ENCODE measurements around the gene ARHGAP44.
"Not testable (repeated sequence)": the region's sequence is repeated elsewhere in the genome, so short reads cannot be mapped to it uniquely, and the experiment has no call there.

The ARHGAP44 gene

DNA sequence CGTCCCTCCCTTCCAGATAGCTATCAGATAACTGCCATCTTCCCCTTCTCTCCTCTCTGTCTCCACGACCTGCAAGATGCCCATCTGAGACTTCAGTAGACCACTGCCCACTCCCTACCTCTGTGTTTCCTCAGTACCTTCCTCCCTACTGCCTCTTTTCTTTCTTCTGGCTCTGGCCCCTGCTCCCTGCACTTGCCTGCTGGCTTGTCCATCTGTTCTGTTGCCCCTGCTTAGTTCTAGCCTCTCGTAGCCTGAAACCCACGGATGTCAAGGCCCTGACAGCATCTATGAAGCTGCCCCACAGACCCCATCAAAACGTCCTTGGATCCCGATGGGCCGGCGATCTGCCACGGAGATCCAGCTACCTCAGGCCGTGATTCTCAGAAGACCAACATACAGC is 175.5 kb downstream of the ARHGAP44 start:
- DNase-seq: no peak

DNA sequence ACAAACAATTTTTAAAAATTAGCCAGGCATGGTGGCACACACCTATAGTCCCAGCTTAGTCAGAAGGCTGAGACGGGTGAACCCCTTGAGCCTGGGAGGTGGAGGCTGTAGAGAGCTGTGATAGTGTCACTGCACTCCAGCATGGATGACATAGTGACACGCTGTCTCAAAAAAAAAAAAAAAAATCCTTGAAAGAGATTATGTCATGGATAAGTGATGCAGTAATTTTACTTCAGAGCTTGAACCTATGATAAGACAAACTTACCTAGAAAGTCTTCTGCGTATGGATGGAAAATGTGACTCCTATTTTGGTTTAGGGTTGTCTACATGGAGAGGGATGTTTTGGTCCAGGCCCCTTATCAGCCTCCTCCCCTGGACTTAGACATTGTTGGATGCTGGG is 176.7 kb downstream of the ARHGAP44 start:
- no peak for DNase-seq

DNA sequence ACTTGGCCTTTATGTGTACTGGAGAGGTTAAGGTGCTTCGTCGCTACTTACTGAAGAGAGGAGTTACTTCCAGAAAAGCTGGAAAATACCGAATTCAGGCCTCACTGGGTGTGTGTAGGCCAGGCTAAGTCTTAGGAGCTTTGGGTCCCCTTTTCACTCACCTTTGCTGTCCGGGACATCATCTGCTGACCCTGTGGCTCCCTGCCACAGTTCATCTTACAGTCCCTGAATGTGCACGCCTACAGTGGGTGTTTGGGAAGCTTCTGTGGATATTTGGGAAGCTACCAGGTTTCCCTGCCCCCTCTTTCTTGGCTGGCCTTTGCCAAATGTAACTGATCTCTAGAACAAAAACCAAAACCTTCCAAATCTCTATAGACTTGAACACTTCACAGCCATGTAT is 177.1 kb downstream of the ARHGAP44 start:
- DNase-seq: no peak

- no peak for DNase-seq
Observed at GRCh38 chr17:12967962-12968361, 178.7 kb downstream of the ARHGAP44 start.

DNA sequence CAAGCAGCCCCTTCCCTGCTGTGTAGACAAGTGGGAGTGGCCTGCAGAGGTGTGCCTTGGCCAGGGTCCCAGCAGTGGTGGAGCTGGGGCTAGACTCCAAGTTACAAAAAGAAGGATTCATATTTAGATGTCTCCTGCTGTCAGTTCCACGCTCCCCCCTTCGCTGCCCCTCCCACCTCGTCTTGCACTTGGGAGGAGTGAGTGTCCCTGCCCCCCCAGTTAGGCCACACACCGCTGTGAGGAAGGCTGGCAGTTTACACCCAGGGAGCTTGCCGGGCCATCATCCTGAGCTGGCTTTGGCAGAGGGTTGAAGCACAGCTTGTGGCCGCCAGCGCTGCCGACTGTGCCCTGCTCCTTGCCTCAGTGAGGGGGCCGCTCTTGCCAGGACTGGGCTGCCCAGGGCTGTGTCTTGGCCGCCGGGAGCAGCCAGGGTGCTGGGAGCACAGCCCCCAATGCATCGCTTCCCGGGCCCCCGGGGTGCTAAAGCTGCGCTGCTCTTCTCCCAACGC is 184.3 kb downstream of the ARHGAP44 start:
- DNase-seq: no peak

DNA sequence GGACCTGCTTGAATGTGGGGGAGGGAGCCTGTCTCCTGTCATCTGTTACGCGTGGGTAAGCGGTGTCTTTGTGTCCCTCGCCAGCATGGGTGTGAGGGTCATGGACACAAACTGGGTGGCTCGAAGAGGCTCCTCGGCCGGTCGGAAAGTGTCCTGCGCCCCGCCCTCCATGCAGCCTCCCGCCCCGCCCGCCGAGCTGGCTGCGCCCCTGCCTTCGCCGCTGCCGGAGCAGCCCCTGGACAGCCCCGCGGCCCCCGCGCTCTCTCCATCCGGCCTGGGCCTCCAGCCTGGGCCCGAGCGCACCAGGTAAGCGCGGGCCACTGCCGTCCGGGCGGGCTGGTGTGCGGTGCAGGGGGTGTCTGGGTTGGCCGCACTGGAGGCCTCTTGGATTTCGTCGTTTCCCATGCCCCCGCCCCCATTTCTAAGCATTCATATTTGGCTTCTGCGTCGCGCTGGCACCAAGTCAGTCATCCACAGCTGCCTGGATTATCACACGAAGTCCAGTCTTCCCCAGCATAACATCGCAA is 184.8 kb downstream of the ARHGAP44 start:
- no peak for DNase-seq

GRCh38 chr17:12977008-12977751 is 187.9 kb downstream of the ARHGAP44 start:
- no peak for DNase-seq

DNA sequence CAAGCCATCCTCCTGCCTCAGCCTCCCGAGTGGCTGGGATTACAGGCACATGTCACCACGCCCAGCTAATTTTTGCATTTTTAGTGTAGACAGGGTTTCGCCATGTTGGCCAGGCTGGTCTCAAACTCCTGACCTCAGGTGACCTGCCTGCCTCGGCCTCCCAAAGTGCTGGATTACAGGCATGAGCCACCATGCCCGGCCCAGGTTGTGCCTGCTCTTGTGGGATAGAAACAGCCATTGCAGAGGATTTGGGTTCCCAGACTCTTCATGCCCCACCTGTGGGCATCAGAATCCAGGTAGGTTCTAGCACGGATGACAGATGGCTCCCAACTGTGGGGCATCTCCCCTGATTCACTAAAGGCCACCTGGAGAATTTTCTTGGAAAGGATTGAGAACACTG is 189.5 kb downstream of the ARHGAP44 start:
- DNase-seq: not testable (repeated sequence)

DNA sequence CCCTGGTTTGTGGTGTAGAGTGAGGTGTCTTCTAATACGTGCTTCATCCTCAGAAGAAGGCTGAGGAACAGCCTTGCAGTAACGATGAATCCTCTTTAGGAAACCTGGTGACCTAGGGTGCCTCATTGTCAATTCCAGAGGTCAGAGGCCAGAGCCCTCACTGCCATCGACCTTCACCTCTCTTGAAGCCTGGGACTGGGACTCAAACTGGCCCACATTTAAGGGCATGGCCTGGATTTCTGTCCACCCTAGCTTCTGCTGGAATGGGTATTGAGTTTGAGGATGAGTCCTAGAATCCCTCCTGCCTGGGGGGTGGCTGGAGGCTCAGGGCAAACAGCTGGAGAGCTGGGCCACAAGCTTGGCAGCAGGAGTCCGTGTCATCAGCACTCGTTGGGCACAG is 189.9 kb downstream of the ARHGAP44 start:
- DNase-seq: no peak

GRCh38 chr17:12979826-12980500 is 190.7 kb downstream of the ARHGAP44 start:
- no peak for DNase-seq

- DNase-seq: no peak
Observed at GRCh38 chr17:12982224-12982623, 192.9 kb downstream of the ARHGAP44 start.

- DNase-seq: no peak
Observed at GRCh38 chr17:12983991-12984884, 194.9 kb downstream of the ARHGAP44 start.

DNA sequence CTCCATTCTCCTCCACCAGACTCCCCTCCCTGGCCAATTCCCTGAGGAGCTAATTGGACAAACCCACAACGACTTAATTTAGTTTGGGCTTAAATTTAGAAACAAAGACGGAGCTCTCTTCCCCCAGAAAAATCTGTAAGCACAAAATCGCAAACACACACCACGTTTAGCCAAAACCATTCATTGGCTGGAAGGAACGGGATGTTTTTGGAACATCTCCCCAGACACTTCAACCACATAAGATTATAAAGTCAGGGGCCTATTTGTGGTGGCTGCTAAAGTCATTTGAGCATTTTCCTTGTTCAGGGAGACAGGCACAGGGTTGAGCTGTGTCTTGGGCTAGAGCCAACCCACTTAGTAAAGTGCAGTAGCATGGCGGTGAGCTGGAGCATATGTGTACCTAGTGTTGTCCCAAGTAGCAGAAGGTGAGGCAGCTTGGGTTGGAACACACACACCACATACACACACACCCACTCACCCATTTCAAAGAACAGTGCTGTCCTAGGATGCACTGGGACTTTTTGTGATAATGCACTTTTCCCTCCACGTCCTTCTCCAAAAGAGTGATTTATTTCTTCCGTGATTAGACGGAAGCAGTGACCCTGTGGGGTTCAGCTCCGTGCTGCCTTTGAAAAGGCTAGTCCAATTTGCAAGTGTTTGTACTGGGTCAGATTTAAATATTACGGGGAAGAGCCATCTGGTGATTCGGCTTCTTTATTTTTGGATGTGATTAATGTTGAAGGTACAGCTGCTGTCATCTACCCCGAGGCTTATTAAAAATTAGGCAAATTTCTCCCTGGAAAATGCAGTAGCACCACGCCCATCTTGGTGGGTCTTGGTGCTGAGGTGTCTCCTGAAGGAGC is 196.4 kb downstream of the ARHGAP44 start:
- no peak for DNase-seq

DNA sequence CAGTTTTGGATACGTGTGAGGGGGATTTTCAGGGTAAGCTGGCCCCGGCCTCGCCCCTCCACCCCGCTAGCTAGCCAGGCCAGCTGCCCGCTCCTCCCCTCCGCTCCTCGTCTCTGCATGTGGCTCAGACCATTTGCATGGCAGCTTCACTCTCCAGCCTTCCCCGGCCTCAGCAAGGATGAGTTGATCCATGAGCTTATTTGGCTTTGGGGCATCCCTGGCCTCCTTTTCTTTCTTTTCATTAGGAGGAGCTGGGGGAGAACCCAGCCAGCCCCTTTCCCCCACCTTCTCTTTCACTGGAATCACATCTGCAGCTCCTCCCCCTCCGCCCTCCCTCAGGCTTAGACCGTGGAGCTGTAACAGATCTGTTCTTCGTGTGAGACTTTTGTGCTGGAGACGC is 197.8 kb downstream of the ARHGAP44 start:
- DNase-seq: no peak

DNA sequence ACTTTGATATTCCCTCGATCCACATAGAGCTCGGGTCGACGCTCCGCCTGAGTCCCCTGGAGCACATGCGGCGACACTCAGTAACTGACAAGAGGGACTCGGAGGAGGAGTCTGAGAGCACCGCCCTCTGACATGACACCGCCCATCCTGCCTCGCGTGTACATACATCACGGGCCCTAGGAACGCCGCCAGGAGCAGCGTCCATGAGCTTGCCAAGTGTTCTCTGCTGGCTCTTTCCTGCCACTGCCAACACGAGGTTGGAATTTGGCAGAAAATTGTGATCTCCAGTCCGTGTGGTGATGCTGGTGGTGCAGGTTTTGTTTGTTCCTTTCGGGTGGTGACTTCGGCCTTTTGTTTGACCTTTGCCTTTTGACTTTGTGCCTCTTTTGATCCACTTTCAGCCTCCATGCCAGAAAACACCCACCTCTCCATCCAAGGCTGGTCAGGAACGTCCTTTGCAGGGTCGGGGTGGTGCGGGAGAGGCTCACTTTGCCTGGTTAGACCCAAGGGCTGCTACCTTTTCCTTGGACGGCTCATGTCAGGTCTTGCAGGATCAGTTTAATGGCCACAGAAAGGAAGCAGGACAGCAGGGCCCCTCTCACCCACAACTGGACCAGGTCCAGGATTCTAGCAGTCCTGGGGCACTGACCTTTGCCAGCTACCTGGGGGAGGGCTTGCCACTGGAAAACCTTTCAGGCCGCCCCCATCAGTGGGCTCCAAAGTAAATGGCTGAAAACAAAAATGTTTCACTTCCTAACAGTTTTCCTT is 200.9 kb downstream of the ARHGAP44 start:
- no peak for DNase-seq

DNA sequence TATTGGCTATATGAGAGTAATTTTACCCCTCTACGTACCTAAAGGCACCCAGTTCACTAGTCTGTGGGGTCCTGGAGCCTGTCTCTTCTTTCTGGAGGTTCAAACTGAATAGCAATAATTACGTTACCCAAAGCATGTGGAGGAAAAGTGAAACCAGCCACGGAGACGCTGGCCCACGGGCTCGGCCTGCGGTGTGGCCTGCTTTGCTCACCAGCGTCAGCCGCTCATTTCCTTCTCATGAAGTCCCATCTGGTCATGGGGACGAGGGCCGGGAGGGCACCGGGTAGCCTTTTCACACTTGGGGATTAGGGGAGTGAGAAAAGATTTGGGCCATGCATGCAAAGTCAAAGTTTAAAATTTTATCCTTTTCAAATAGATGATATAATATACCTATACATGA is 201.6 kb downstream of the ARHGAP44 start:
- no peak for DNase-seq

DNA sequence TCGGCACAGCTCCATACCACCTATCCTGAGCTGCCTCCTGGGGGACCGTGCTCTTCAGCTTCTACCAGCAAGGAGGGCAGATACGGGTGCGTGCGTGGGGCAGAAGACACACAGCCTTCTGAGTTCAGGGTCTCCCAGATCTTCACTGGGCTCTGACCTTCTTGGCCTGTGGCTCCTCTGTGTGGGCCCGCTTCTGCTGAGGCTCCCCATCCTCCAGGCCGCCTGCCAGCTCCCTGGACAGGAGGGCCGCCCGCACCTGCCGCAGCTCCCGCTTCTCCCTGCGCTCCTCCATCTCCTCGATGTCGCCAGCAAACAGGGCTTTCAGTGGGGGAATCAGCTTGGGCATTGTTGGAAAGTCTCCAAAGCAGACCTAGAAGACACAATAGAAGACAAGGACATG is 203.4 kb downstream of the ARHGAP44 start:
- no peak for DNase-seq

DNA sequence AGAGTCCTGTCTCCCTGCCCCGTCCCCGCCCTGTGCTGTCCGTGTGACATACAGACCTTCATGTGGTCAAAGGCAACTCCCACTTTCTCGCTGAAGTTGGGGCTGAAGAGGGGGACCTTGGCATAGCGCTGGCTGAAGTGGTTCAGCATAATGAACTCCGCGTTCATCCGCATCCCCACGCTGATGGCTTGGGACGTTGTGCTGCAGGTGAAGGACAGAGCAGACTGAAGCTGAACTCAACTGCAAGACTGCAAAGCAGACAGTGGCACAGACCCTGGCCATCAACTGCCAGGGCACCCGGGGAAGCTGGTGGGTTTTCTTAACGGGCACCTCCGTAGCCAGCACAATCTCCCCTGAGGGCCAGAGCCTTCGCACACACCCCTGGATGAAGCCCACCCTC is 204.3 kb downstream of the ARHGAP44 start:
- DNase-seq: no peak

GRCh38 chr17:12994341-12995074 is 205.2 kb downstream of the ARHGAP44 start:
- DNase-seq: no peak

GRCh38 chr17:12995106-12995895 is 206.0 kb downstream of the ARHGAP44 start:
- DNase-seq: no peak
